NCI-H774 (cell line): ENCODE results near the gene FAM131A.
A peak's percentile ranks its signal among the peaks of the same experiment; 100 is the strongest.

ENCODE experiments used
- DNase-seq: peaks from one replicate; lab custom pipeline; 2025; lab: John Stamatoyannopoulos, UW

The FAM131A gene

GRCh38 chr3:184341925-184342324, 4.5 kb downstream of the FAM131A start:
- peak; percentile 89 for DNase-seq

GRCh38 chr3:184343200-184343876, 5.9 kb downstream of the FAM131A start:
- DNase-seq = no peak

GRCh38 chr3:184344579-184345316, 7.3 kb downstream of the FAM131A start:
- no peak for DNase-seq

GRCh38 chr3:184345317-184346144, 8.1 kb downstream of the FAM131A start:
- peak; percentile 32 for DNase-seq

GRCh38 chr3:184346480-184347190, 9.2 kb downstream of the FAM131A start:
- DNase-seq = no peak

- DNase-seq = no peak
These were observed 10.1 kb downstream of the FAM131A start for GRCh38 chr3:184347321-184348056.

GRCh38 chr3:184348057-184348382, 10.6 kb downstream of the FAM131A start:
- no peak for DNase-seq

- no peak for DNase-seq
These were observed 12.4 kb downstream of the FAM131A start for GRCh38 chr3:184349563-184350470.

GRCh38 chr3:184350618-184351017, 13.2 kb downstream of the FAM131A start:
- DNase-seq = no peak

- DNase-seq = no peak
These were observed 14.2 kb downstream of the FAM131A start for GRCh38 chr3:184351511-184352148.

GRCh38 chr3:184352149-184352785, 14.9 kb downstream of the FAM131A start:
- DNase-seq = no peak

- no peak for DNase-seq
These were observed 15.6 kb downstream of the FAM131A start for GRCh38 chr3:184352897-184353545.

- no peak for DNase-seq
These were observed 16.1 kb downstream of the FAM131A start for GRCh38 chr3:184353546-184353941.

- no peak for DNase-seq
These were observed 16.8 kb downstream of the FAM131A start for GRCh38 chr3:184354121-184354728.

- DNase-seq = no peak
These were observed 17.4 kb downstream of the FAM131A start for GRCh38 chr3:184354754-184355153.

GRCh38 chr3:184355261-184356040, 18.1 kb downstream of the FAM131A start:
- no peak for DNase-seq

- DNase-seq = no peak
These were observed 20.1 kb downstream of the FAM131A start for GRCh38 chr3:184357248-184358123.
